Measurements from ENCODE around the gene RHOBTB1.

Gene RHOBTB1

GRCh38 chr10:60963441-60964256, 19.7 kb upstream of the RHOBTB1 start:
- no peak overlapping the region for H3K18ac ChIP-seq (ENCODE audit: low read length)
- peak; percentile 39 for DNase-seq
- H3K27ac ChIP-seq (ENCODE audit: low read depth, low read length): no peak overlapping the region
- no peak overlapping the region for H3K4me2 ChIP-seq (ENCODE audit: low read length)
- no peaks in the 10 kb centered on the region for H3K79me2 ChIP-seq (ENCODE audit: control insufficient read depth, insufficient read depth, low read length)
- no peak overlapping the region for H3K9ac ChIP-seq (ENCODE audit: low read length)
- no peak overlapping the region for H3K23ac ChIP-seq (ENCODE audit: low read length)
- no peak overlapping the region for H2BK120ac ChIP-seq (ENCODE audit: low read depth, low read length)
- no peak overlapping the region for H4K8ac ChIP-seq (ENCODE audit: low read depth, low read length)
- H3K4me1 ChIP-seq (ENCODE audit: control insufficient read depth, low read depth, low read length): no peaks in the 10 kb centered on the region
- no peak overlapping the region for H3K4ac ChIP-seq (ENCODE audit: low read depth, low read length)
- H2BK15ac ChIP-seq (replicated peaks; ENCODE audit: low read depth): no peak overlapping the region
- no peak overlapping the region for H2AK5ac ChIP-seq (ENCODE audit: low read length)
- no peak overlapping the region for H3K4me3 ChIP-seq (ENCODE audit: low read length)
- peak overlapping the region; percentile 70 for H3K56ac ChIP-seq (ENCODE audit: low read length)
- H3K79me1 ChIP-seq (ENCODE audit: low read length): no peaks in the 10 kb centered on the region
- no CpG with 5 or more reads among the region's 4 CpGs for WGBS (ENCODE audit: extremely low coverage, insufficient coverage, low lambda C conversion rate)
- no peaks in the 10 kb centered on the region for H3K36me3 ChIP-seq (ENCODE audit: control insufficient read depth, insufficient read depth, low read length)
- no peak overlapping the region for H4K5ac ChIP-seq (ENCODE audit: low read length)
- no peaks in the 10 kb centered on the region for H3K27me3 ChIP-seq (ENCODE audit: insufficient read depth, low read length, poor library complexity)
- no peak overlapping the region for H2BK5ac ChIP-seq (ENCODE audit: low read length)

GRCh38 chr10:60962946-60963345, 19.0 kb upstream of the RHOBTB1 start:
- H3K4me3 ChIP-seq (ENCODE audit: low read length): no peak overlapping the region
- no peaks in the 10 kb centered on the region for H3K79me1 ChIP-seq (ENCODE audit: low read length)
- no CpG with 5 or more reads among the region's 3 CpGs for WGBS (ENCODE audit: extremely low coverage, insufficient coverage, low lambda C conversion rate)
- H3K79me2 ChIP-seq (ENCODE audit: control insufficient read depth, insufficient read depth, low read length): no peaks in the 10 kb centered on the region
- no peak overlapping the region for H4K8ac ChIP-seq (ENCODE audit: low read depth, low read length)
- no peak overlapping the region for H2AK5ac ChIP-seq (ENCODE audit: low read length)
- no peaks in the 10 kb centered on the region for H3K36me3 ChIP-seq (ENCODE audit: control insufficient read depth, insufficient read depth, low read length)
- H2BK5ac ChIP-seq (ENCODE audit: low read length): no peak overlapping the region
- H4K5ac ChIP-seq (ENCODE audit: low read length): no peak overlapping the region
- no peak overlapping the region for H3K23ac ChIP-seq (ENCODE audit: low read length)
- no peaks in the 10 kb centered on the region for H3K27me3 ChIP-seq (ENCODE audit: insufficient read depth, low read length, poor library complexity)
- H2BK120ac ChIP-seq (ENCODE audit: low read depth, low read length): no peak overlapping the region
- no peak for DNase-seq
- no peak overlapping the region for H3K9ac ChIP-seq (ENCODE audit: low read length)
- no peak overlapping the region for H3K27ac ChIP-seq (ENCODE audit: low read depth, low read length)
- H3K4me2 ChIP-seq (ENCODE audit: low read length): no peak overlapping the region
- no peak overlapping the region for H3K4ac ChIP-seq (ENCODE audit: low read depth, low read length)
- H3K56ac ChIP-seq (ENCODE audit: low read length): no peak overlapping the region
- H3K4me1 ChIP-seq (ENCODE audit: control insufficient read depth, low read depth, low read length): no peaks in the 10 kb centered on the region
- H3K18ac ChIP-seq (ENCODE audit: low read length): no peak overlapping the region
- no peak overlapping the region for H2BK15ac ChIP-seq (replicated peaks; ENCODE audit: low read depth)

- Histone ChIP-seq H3K27ac (ENCODE audit: low read depth, low read length) (no peak overlapping the region), H3K4ac (ENCODE audit: low read depth, low read length) (no peak overlapping the region), H3K56ac (ENCODE audit: low read length) (no peak overlapping the region), H2BK15ac (replicated peaks; ENCODE audit: low read depth) (no peak overlapping the region), H3K79me2 (ENCODE audit: control insufficient read depth, insufficient read depth, low read length) (no peaks in the 10 kb centered on the region), H3K9ac (ENCODE audit: low read length) (no peak overlapping the region), H4K8ac (ENCODE audit: low read depth, low read length) (no peak overlapping the region), H3K4me3 (ENCODE audit: low read length) (no peak overlapping the region), H3K18ac (ENCODE audit: low read length) (no peak overlapping the region), H3K4me2 (ENCODE audit: low read length) (no peak overlapping the region), H3K4me1 (ENCODE audit: control insufficient read depth, low read depth, low read length) (no peaks in the 10 kb centered on the region), H3K27me3 (ENCODE audit: insufficient read depth, low read length, poor library complexity) (no peaks in the 10 kb centered on the region), H3K23ac (ENCODE audit: low read length) (no peak overlapping the region), H3K36me3 (ENCODE audit: control insufficient read depth, insufficient read depth, low read length) (no peaks in the 10 kb centered on the region), H2BK120ac (ENCODE audit: low read depth, low read length) (no peak overlapping the region), H3K79me1 (ENCODE audit: low read length) (no peaks in the 10 kb centered on the region), H2AK5ac (ENCODE audit: low read length) (no peak overlapping the region), H2BK5ac (ENCODE audit: low read length) (no peak overlapping the region), H4K5ac (ENCODE audit: low read length) (no peak overlapping the region)
- no CpG with 5 or more reads among the region's 1 CpG for WGBS (ENCODE audit: extremely low coverage, insufficient coverage, low lambda C conversion rate)
- DNase-seq: no peak
Observed at GRCh38 chr10:60960913-60961312, 16.9 kb upstream of the RHOBTB1 start.

GRCh38 chr10:60960031-60960430, 16.0 kb upstream of the RHOBTB1 start:
- H3K79me1 ChIP-seq (ENCODE audit: low read length): no peaks in the 10 kb centered on the region
- H3K36me3 ChIP-seq (ENCODE audit: control insufficient read depth, insufficient read depth, low read length): no peaks in the 10 kb centered on the region
- no peak overlapping the region for H3K23ac ChIP-seq (ENCODE audit: low read length)
- WGBS (ENCODE audit: extremely low coverage, insufficient coverage, low lambda C conversion rate): no CpG with 5 or more reads among the region's 3 CpGs
- no peak overlapping the region for H3K18ac ChIP-seq (ENCODE audit: low read length)
- no peak overlapping the region for H3K4me3 ChIP-seq (ENCODE audit: low read length)
- H3K4ac ChIP-seq (ENCODE audit: low read depth, low read length): no peak overlapping the region
- H2BK15ac ChIP-seq (replicated peaks; ENCODE audit: low read depth): no peak overlapping the region
- H2BK120ac ChIP-seq (ENCODE audit: low read depth, low read length): no peak overlapping the region
- H3K4me1 ChIP-seq (ENCODE audit: control insufficient read depth, low read depth, low read length): no peaks in the 10 kb centered on the region
- H3K27ac ChIP-seq (ENCODE audit: low read depth, low read length): no peak overlapping the region
- no peak overlapping the region for H2BK5ac ChIP-seq (ENCODE audit: low read length)
- H3K27me3 ChIP-seq (ENCODE audit: insufficient read depth, low read length, poor library complexity): no peaks in the 10 kb centered on the region
- no peak overlapping the region for H3K9ac ChIP-seq (ENCODE audit: low read length)
- H4K8ac ChIP-seq (ENCODE audit: low read depth, low read length): no peak overlapping the region
- H3K4me2 ChIP-seq (ENCODE audit: low read length): no peak overlapping the region
- DNase-seq: no peak
- H3K79me2 ChIP-seq (ENCODE audit: control insufficient read depth, insufficient read depth, low read length): no peaks in the 10 kb centered on the region
- H2AK5ac ChIP-seq (ENCODE audit: low read length): no peak overlapping the region
- H3K56ac ChIP-seq (ENCODE audit: low read length): no peak overlapping the region
- no peak overlapping the region for H4K5ac ChIP-seq (ENCODE audit: low read length)

GRCh38 chr10:60958892-60959601, 15.1 kb upstream of the RHOBTB1 start:
- no peak overlapping the region for H3K4me2 ChIP-seq (ENCODE audit: low read length)
- no peaks in the 10 kb centered on the region for H3K79me2 ChIP-seq (ENCODE audit: control insufficient read depth, insufficient read depth, low read length)
- no peak overlapping the region for H3K4ac ChIP-seq (ENCODE audit: low read depth, low read length)
- H3K79me1 ChIP-seq (ENCODE audit: low read length): no peaks in the 10 kb centered on the region
- no peak overlapping the region for H2BK5ac ChIP-seq (ENCODE audit: low read length)
- H3K27ac ChIP-seq (ENCODE audit: low read depth, low read length): no peak overlapping the region
- no peak for DNase-seq
- no peak overlapping the region for H3K9ac ChIP-seq (ENCODE audit: low read length)
- no CpG with 5 or more reads among the region's 3 CpGs for WGBS (ENCODE audit: extremely low coverage, insufficient coverage, low lambda C conversion rate)
- no peak overlapping the region for H3K18ac ChIP-seq (ENCODE audit: low read length)
- H3K36me3 ChIP-seq (ENCODE audit: control insufficient read depth, insufficient read depth, low read length): no peaks in the 10 kb centered on the region
- H3K23ac ChIP-seq (ENCODE audit: low read length): no peak overlapping the region
- no peak overlapping the region for H3K56ac ChIP-seq (ENCODE audit: low read length)
- H2BK120ac ChIP-seq (ENCODE audit: low read depth, low read length): no peak overlapping the region
- H4K8ac ChIP-seq (ENCODE audit: low read depth, low read length): no peak overlapping the region
- H2AK5ac ChIP-seq (ENCODE audit: low read length): no peak overlapping the region
- no peaks in the 10 kb centered on the region for H3K27me3 ChIP-seq (ENCODE audit: insufficient read depth, low read length, poor library complexity)
- H2BK15ac ChIP-seq (replicated peaks; ENCODE audit: low read depth): no peak overlapping the region
- H4K5ac ChIP-seq (ENCODE audit: low read length): no peak overlapping the region
- no peaks in the 10 kb centered on the region for H3K4me1 ChIP-seq (ENCODE audit: control insufficient read depth, low read depth, low read length)
- no peak overlapping the region for H3K4me3 ChIP-seq (ENCODE audit: low read length)

Measured in mesendoderm (in vitro differentiated cells).